ENCODE measurements around the gene RNF180. TPM values are rescaled to one million over a fixed set of nuclear protein-coding genes. Genes with fewer than 3 reads are reported as not detected.

RNF180 gene
- total RNA-seq, 6 experiments from 2014 or later = not detected

DNA sequence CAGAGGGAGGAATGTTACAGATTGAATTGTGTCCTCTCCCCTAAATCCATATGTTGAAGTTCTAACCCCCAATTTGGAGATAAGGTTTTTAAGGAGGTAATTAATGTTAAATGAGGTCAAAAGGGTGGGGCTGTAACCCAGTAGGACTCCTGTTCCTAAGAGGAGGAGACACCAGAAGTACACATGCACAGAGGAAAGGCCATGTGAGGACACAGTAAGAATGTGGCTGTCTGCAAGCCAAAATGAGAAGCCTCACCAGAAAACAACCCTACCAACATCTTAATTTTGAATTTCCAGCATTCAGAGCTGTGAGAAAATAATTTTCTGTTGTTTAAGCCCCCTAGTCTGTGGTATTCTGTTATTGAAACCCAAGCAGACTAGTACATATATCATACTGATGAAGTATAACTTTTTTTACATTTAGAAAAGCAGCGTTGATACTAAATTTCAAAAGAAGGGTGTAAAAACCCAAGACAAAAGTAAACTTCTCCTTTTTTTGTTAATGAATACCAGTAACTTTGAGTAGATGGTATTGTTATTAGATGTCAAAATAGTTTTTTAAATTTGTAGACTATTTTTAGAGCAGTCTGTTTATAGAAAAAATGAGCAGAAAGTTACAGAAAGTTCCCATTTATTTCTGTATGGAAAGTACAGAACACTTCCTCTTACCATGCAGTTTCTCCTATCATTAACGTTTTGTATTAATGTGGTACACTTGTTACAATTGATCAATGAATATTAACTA lies 25.1 kb downstream of the RNF180 start:
- Mint-ChIP-seq H3K27me3 (ENCODE audit: insufficient read depth) (no peaks in the 10 kb centered on the region; the same call in 1 of the 2 replicates), H3K4me1 (ENCODE audit: low read depth) (no peaks in the 10 kb centered on the region), H3K36me3 (ENCODE audit: low read depth) (no peaks in the 10 kb centered on the region), H3K4me3 (no peak overlapping the region), H3K27ac (no peak overlapping the region), H3K9me3 (peaks cover 7% of the 10 kb centered on the region)
- TF ChIP-seq, protein P1, sequence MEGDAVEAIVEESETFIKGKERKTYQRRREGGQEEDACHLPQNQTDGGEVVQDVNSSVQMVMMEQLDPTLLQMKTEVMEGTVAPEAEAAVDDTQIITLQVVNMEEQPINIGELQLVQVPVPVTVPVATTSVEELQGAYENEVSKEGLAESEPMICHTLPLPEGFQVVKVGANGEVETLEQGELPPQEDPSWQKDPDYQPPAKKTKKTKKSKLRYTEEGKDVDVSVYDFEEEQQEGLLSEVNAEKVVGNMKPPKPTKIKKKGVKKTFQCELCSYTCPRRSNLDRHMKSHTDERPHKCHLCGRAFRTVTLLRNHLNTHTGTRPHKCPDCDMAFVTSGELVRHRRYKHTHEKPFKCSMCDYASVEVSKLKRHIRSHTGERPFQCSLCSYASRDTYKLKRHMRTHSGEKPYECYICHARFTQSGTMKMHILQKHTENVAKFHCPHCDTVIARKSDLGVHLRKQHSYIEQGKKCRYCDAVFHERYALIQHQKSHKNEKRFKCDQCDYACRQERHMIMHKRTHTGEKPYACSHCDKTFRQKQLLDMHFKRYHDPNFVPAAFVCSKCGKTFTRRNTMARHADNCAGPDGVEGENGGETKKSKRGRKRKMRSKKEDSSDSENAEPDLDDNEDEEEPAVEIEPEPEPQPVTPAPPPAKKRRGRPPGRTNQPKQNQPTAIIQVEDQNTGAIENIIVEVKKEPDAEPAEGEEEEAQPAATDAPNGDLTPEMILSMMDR (IDR thresholded peaks at IDR 0.05) = no peak
- no peak for DNase-seq

DNA sequence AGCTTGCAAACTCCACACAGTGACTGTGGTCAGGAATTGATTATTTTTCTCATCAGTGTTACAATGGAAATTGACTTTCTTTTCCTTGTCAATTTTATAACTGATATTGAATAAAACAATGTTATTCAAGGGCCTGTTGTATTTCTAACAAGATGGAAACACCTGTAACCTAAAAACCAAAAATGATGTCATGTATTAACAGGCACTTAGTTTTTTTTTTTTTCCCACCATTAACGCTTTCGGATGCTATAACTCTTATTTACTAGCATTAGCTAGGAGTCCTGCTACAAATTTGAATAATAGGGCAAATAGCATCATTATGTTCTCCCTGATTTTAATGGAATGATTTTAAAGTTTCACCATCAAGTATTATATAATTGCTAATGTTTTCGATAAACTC lies 30.3 kb downstream of the RNF180 start:
- no peak overlapping the region for H3K27ac Mint-ChIP-seq
- no peaks in the 10 kb centered on the region; the same call in 1 of the 2 replicates for H3K9me3 Mint-ChIP-seq
- H3K36me3 Mint-ChIP-seq (ENCODE audit: low read depth) = no peaks in the 10 kb centered on the region
- TF ChIP-seq, protein P1 (IDR thresholded peaks at IDR 0.05) = no peak
- H3K27me3 Mint-ChIP-seq (ENCODE audit: insufficient read depth) = no peaks in the 10 kb centered on the region; the same call in 1 of the 2 replicates
- no peak for DNase-seq
- no peaks in the 10 kb centered on the region for H3K4me1 Mint-ChIP-seq (ENCODE audit: low read depth)
- no peak overlapping the region for H3K4me3 Mint-ChIP-seq

DNA sequence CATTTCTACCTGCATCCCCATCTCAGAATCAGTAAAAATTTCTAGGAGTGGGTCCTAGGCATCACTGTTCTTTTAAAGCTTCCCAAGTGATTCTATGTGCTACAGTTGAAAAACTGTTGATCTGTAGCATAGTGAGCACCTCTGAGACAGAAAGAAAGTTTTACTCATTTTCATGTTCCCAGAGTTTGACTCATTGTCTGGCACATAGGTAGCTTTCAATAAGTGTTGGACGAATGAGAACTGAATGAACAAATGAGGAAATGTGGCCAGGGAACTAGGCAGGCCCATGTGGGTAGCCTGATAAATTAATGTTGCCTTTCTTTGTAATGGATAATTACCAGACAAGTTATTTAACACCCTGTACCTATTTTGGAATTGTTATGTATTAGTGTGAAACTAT lies 33.8 kb downstream of the RNF180 start:
- no peaks in the 10 kb centered on the region; the same call in 1 of the 2 replicates for H3K9me3 Mint-ChIP-seq
- no peak overlapping the region for H3K27ac Mint-ChIP-seq
- H3K36me3 Mint-ChIP-seq (ENCODE audit: low read depth) = no peaks in the 10 kb centered on the region
- H3K27me3 Mint-ChIP-seq (ENCODE audit: insufficient read depth) = no peaks in the 10 kb centered on the region
- H3K4me1 Mint-ChIP-seq (ENCODE audit: low read depth) = no peaks in the 10 kb centered on the region
- no peak overlapping the region for H3K4me3 Mint-ChIP-seq
- no peak for DNase-seq
- TF ChIP-seq, protein P1 (IDR thresholded peaks at IDR 0.05) = no peak

DNA sequence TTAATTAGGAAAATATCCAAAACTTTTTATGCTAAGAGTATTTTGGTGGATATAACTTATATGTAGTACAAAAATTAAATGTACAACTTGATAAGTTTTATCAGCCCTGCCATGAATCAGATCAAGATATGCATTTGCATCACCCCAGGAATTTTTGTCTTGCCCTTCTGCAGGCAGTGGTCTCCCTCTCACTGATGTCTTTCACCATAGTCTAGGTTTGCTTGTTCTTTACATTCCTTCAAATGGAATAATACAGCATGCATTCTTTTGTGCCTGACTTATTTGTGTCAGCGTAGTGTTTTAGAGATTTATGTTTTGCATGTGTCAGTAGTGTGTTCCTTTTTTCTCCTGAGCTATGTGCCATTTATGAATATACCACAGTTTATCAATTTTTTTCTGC lies 36.4 kb downstream of the RNF180 start:
- Mint-ChIP-seq H3K27me3 (ENCODE audit: insufficient read depth) (no peaks in the 10 kb centered on the region), H3K36me3 (ENCODE audit: low read depth) (no peaks in the 10 kb centered on the region), H3K9me3 (no peaks in the 10 kb centered on the region), H3K4me1 (ENCODE audit: low read depth) (no peaks in the 10 kb centered on the region), H3K27ac (no peak overlapping the region), H3K4me3 (no peak overlapping the region)
- TF ChIP-seq, protein P1 (IDR thresholded peaks at IDR 0.05) = no peak
- DNase-seq = no peak

DNA sequence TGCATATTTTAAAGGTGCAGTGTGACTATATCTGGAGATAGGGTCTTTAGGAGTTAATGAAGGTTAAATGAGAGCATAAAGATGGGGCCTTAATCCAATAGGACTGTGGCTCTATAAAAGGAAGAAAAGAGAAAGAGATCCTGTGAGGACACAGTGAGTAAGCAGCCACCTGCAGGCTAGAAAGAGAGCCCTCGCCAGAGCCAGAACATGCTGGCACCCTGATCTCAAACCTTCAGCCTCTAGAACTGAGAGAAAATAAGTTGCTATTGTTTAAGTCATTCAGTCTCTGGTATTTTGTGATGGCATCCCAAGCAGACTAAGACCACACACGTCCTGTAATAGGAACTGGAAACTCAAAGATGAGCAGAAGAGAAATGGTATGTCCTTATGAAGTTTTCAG lies 41.0 kb downstream of the RNF180 start:
- Mint-ChIP-seq H3K4me3 (no peak overlapping the region), H3K4me1 (ENCODE audit: low read depth) (peaks cover 11% of the 10 kb centered on the region), H3K27ac (no peak overlapping the region), H3K27me3 (ENCODE audit: insufficient read depth) (no peaks in the 10 kb centered on the region; the same call in 1 of the 2 replicates), H3K9me3 (no peaks in the 10 kb centered on the region), H3K36me3 (ENCODE audit: low read depth) (no peaks in the 10 kb centered on the region)
- TF ChIP-seq, protein P1 (IDR thresholded peaks at IDR 0.05) = no peak
- DNase-seq = no peak

Data from HFFc6 (cell line).